Hepatocyte (in vitro differentiated cells): ENCODE results near the gene PLA2G5. TPM values are rescaled to one million over a fixed set of nuclear protein-coding genes. Genes with fewer than 3 reads are reported as not detected.

ENCODE experiments used
- DNase-seq: peaks from one replicate; pipeline ENCODE4 v3.0.0-alpha.2; 2016; ENCODE audit warnings: low spot score
- H2AFZ ChIP-seq: fragments of 200-600 bp; sonication (generic); 2 replicates; pipeline ENCODE4 v1.6.0; 2016; ENCODE audit warnings: antibody characterized with exemption, mild to moderate bottlenecking
- H3K27ac ChIP-seq: fragments of 200-600 bp; sonication (generic); 2 replicates; pipeline ENCODE4 v1.5.1; 2016; ENCODE audit warnings: mild to moderate bottlenecking
- H3K27me3 ChIP-seq: fragments of 200-600 bp; sonication (generic); 2 replicates; pipeline ENCODE4 v1.6.1; 2016
- H3K36me3 ChIP-seq: fragments of 200-600 bp; sonication (generic); replicated peaks from 2 replicates; pipeline ENCODE4 v1.5.1; 2016; ENCODE audit warnings: low read depth; ENCODE audit not compliant: insufficient read depth
- H3K4me1 ChIP-seq: fragments of 200-600 bp; sonication (generic); 2 replicates; pipeline ENCODE4 v1.5.1; 2016; ENCODE audit warnings: mild to moderate bottlenecking, moderate library complexity; ENCODE audit not compliant: insufficient read depth
- H3K4me2 ChIP-seq: fragments of 200-600 bp; sonication (generic); 2 replicates; pipeline ENCODE4 v1.6.0; 2016
- H3K4me3 ChIP-seq: fragments of 200-600 bp; sonication (generic); 2 replicates; pipeline ENCODE4 v1.5.1; 2016; ENCODE audit warnings: mild to moderate bottlenecking
- H3K79me2 ChIP-seq: fragments of 200-600 bp; sonication (generic); 2 replicates; pipeline ENCODE4 v1.6.0; 2017; ENCODE audit warnings: mild to moderate bottlenecking
- H3K9me2 ChIP-seq: fragments of 200-600 bp; sonication (generic); replicated peaks from 2 replicates; pipeline ENCODE4 v1.6.0; 2017; ENCODE audit warnings: mild to moderate bottlenecking; ENCODE audit not compliant: insufficient read depth
- H3K9me3 ChIP-seq: fragments of 200-600 bp; sonication (generic); 2 replicates; pipeline ENCODE4 v1.5.1; 2016; ENCODE audit warnings: low read depth, mild to moderate bottlenecking
- H4K20me1 ChIP-seq: fragments of 200-600 bp; sonication (generic); 2 replicates; pipeline ENCODE4 v1.6.0; 2016; ENCODE audit warnings: mild to moderate bottlenecking; ENCODE audit not compliant: insufficient read depth, poor library complexity, severe bottlenecking
- EZH2 ChIP-seq: fragments of 200-600 bp; sonication (generic); IDR thresholded peaks from 2 replicates; pipeline ENCODE4 v1.6.1; 2016; ENCODE audit warnings: antibody characterized with exemption, mild to moderate bottlenecking, borderline replicate concordance
- EZH2phosphoT487 ChIP-seq: fragments of 200-600 bp; sonication (generic); IDR thresholded peaks from one replicate; pipeline ENCODE4 v1.6.1; 2018; ENCODE audit warnings: antibody characterized with exemption, mild to moderate bottlenecking, low read depth, moderate library complexity; ENCODE audit not compliant: unreplicated experiment, severe bottlenecking
- WGBS: methylation state at CpG from one replicate; pipeline ENCODE4 v1.1.6; 2016; ENCODE audit warnings: low lambda C conversion rate; ENCODE audit errors: missing lambda C conversion rate; 5-methylcytosine and 5-hydroxymethylcytosine counted together
- polyA plus RNA-seq: library from polyadenylated mRNA; unstranded; fragments of >200 nt; fragmentation: Nextera tagmentation; extraction: Ambion mirVana; gene quantifications from 2 replicates; pipeline ENCODE4 v1.2.1, GENCODE V29; 2016
- total RNA-seq: library from RNA; depleted of rRNA; stranded (reverse); fragments of >200 nt; gene quantifications from 2 replicates; pipeline ENCODE4 v1.2.3, GENCODE V29; 2014
- TF ChIP-seq, protein P1 (sequence below): fragments of 200-600 bp; sonication (generic); IDR thresholded peaks from 2 replicates; pipeline ENCODE4 v1.5.1; 2016; ENCODE audit warnings: antibody characterized with exemption, mild to moderate bottlenecking; ENCODE audit not compliant: poor library complexity

The PLA2G5 gene
- total and polyA plus RNA-seq, 2 experiments from 2014 or later = 24.9 to 29.4 TPM

DNA sequence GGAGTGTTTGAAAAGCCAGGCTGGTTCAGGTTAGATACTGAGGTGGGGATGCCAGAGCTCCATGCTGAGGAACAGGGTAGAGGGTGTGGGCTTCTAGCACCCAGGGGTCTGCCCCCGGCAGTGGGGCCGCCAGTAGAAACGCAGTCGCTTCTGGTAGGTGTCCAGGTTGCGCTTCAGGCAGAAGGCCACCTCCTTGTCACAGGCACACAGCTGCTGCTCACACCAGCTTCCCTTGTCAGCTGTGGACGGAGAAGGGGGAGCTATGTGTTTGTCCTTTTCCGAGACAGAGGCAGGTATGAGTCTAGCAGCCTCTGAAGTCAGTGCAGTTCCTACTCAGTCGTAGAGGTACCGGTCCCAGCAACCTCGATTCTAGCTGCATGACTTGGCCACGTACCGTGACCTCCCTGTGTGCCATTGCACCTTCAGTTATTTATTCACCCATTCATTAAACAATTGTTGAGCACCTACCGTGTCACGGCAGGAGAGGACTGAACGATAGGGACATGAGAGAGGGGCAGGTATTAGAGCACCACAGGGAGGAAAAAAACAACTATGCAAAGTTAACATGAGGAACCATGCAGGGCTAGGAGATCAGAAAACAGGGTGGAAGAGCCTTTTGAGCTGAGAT is 44.1 kb downstream of the PLA2G5 start:
- WGBS = 66% methylated on average over 15 of the region's 15 CpGs
- no peaks in the 10 kb centered on the region for H3K4me1 ChIP-seq
- no peak for DNase-seq

DNA sequence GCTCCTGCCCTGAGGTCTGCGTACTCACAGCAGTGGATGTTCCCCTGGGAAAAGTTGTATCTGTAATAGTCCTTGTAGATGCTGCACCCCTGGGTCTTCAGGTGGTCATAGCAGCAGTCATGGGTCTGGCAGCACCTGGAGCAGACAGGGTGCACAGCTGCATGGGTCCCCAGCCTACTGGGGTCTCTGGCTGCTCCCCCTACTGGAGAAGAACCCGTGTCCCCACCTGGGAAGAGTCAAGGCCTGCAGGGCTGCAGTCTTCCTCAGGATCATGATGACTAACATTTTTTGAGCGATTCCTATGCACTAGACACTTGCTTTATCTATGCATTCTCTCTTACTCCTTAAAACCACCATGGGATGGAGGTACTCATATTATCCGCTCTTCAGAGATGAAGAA is 45.5 kb downstream of the PLA2G5 start:
- no peaks in the 10 kb centered on the region for H3K36me3 ChIP-seq
- no peaks in the 10 kb centered on the region for H3K27me3 ChIP-seq
- H3K9me3 ChIP-seq = no peaks in the 10 kb centered on the region
- WGBS = 88% methylated on average over 4 of the region's 4 CpGs
- H3K27ac ChIP-seq = no peak overlapping the region
- no peak overlapping the region for H3K4me3 ChIP-seq
- no peak overlapping the region for H2AFZ ChIP-seq
- H3K79me2 ChIP-seq = no peaks in the 10 kb centered on the region
- TF ChIP-seq, protein P1, sequence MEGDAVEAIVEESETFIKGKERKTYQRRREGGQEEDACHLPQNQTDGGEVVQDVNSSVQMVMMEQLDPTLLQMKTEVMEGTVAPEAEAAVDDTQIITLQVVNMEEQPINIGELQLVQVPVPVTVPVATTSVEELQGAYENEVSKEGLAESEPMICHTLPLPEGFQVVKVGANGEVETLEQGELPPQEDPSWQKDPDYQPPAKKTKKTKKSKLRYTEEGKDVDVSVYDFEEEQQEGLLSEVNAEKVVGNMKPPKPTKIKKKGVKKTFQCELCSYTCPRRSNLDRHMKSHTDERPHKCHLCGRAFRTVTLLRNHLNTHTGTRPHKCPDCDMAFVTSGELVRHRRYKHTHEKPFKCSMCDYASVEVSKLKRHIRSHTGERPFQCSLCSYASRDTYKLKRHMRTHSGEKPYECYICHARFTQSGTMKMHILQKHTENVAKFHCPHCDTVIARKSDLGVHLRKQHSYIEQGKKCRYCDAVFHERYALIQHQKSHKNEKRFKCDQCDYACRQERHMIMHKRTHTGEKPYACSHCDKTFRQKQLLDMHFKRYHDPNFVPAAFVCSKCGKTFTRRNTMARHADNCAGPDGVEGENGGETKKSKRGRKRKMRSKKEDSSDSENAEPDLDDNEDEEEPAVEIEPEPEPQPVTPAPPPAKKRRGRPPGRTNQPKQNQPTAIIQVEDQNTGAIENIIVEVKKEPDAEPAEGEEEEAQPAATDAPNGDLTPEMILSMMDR = no peak
- TF ChIP-seq EZH2phosphoT487 (no peak), EZH2 (no peak)
- no peaks in the 10 kb centered on the region for H4K20me1 ChIP-seq
- no peaks in the 10 kb centered on the region for H3K4me1 ChIP-seq
- no peak for DNase-seq
- no peak overlapping the region for H3K4me2 ChIP-seq
- no peaks in the 10 kb centered on the region for H3K9me2 ChIP-seq

More for the DNA sequence above, 44.1 kb downstream of the PLA2G5 start:
- Histone ChIP-seq H3K79me2 (no peaks in the 10 kb centered on the region), H3K27me3 (no peaks in the 10 kb centered on the region), H3K9me3 (no peaks in the 10 kb centered on the region), H4K20me1 (no peaks in the 10 kb centered on the region), H3K27ac (no peak overlapping the region), H3K9me2 (no peaks in the 10 kb centered on the region), H3K4me2 (no peak overlapping the region), H3K4me3 (no peak overlapping the region), H3K36me3 (no peaks in the 10 kb centered on the region), H2AFZ (no peak overlapping the region)
- no peak for TF ChIP-seq EZH2phosphoT487
- TF ChIP-seq EZH2 = no peak
- TF ChIP-seq, protein P1 = no peak

DNA sequence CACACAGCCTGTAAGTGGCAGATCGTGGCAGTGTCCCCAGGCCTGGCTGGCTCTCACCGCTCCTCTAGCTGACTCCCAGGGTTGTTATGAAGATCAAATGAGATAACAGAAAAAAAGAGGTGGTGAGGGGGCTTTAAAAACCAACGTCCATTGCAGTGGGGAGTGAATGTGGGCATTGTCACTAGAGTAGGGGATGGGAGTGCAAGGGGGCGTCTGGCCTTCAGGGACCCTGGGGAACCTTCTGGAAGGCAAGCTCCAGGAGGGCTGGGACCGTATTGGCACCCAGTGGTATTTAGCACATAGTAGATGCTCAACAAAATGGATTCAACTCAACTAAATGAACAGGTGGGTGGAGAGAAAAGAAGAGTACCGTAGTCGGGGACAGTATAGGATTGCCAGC is 45.9 kb downstream of the PLA2G5 start:
- no peaks in the 10 kb centered on the region for H3K36me3 ChIP-seq
- H4K20me1 ChIP-seq = no peaks in the 10 kb centered on the region
- no peak overlapping the region for H2AFZ ChIP-seq
- H3K4me1 ChIP-seq = no peaks in the 10 kb centered on the region
- no peaks in the 10 kb centered on the region for H3K27me3 ChIP-seq
- no peak overlapping the region for H3K4me3 ChIP-seq
- WGBS = 92% methylated on average over 7 of the region's 7 CpGs
- TF ChIP-seq EZH2phosphoT487 (no peak), EZH2 (no peak)
- TF ChIP-seq, protein P1 = no peak
- H3K27ac ChIP-seq = no peak overlapping the region
- H3K4me2 ChIP-seq = no peak overlapping the region
- H3K9me2 ChIP-seq = no peaks in the 10 kb centered on the region
- no peaks in the 10 kb centered on the region for H3K79me2 ChIP-seq
- H3K9me3 ChIP-seq = no peaks in the 10 kb centered on the region
- DNase-seq = no peak
